GM12891 (cell line): ENCODE data around the gene SEPTIN11.

Source experiments
- POLR2AphosphoS5 ChIP-seq: IDR thresholded peaks from 2 replicates; pipeline ENCODE4 v1.6.1; 2011; ENCODE audit warnings: low read depth, low read length, control low read depth
- SPI1 ChIP-seq: IDR thresholded peaks from 2 replicates; pipeline ENCODE4 v1.6.1; 2011; ENCODE audit warnings: low read depth, low read length, control low read depth

GRCh38 chr4:76965866-76966579, 16.5 kb downstream of the SEPTIN11 start:
- no peak for TF ChIP-seq SPI1
- no peak for TF ChIP-seq POLR2AphosphoS5
